ENCODE measurements around the gene SLC31A1.

The SLC31A1 gene

DNA sequence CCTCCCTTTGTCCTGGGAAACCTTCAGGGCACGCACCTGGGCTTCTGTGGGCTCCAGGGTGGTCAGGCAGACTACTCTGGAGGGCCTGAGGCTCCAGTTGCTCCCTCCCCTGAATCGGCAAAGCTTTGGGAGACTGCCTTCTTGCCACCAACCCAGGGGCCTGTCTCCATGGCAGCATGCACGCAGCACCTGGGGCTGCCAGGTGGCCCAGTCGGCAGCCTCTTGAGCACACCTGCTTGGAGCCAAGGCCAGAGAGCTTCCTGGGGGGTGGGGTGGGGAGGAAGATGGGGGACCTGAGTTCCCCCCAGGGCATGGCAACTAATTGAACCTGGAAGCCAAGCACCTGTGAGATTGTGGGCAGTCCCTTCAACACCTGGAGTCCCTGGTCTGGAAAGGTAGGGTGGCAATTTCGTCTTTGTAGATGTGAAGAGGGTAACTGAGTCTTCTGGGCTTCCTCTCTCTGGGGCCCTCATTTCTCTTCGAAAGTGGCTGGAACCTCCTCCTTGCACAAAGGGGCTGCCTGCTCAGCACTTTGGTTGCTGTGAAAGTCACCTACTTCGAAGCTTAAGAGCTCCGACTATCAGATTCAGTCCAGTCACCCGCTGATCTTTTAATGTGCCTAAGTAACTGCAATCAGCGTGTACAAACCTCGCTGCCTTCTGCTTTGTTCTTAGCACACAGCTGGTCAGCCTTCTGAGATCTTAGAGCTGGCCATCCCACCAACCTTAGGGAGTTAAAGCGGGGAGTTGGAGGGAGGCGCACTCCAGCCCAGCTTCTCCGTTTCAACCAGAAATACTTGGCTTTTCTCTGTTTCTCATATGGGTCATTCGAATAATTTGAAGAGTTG lies 77.8 kb downstream of the SLC31A1 start:
- H3K27me3 ChIP-seq (ENCODE audit: control insufficient read depth, low read length): peaks cover 12% of the 10 kb centered on the region
- H3K27ac ChIP-seq (ENCODE audit: low read depth, low read length): no peak overlapping the region
- no peak overlapping the region for H3K4me3 ChIP-seq (ENCODE audit: low read length)
- H3K9me2 ChIP-seq (replicated peaks; ENCODE audit: control insufficient read depth, low read length): no peaks in the 10 kb centered on the region
- H3F3A ChIP-seq (ENCODE audit: control insufficient read depth, insufficient read depth): 0 out of 2 replicates have a peak, but pooled peaks cover 3% of the 10 kb centered on the region
- H3K9me3 ChIP-seq (ENCODE audit: control insufficient read depth, insufficient read depth, low read length): no peaks in the 10 kb centered on the region
- H3K4me1 ChIP-seq (ENCODE audit: control insufficient read depth, low read length): no peaks in the 10 kb centered on the region
- H4K20me1 ChIP-seq (ENCODE audit: control insufficient read depth, insufficient read depth, low read depth, low read length): no peaks in the 10 kb centered on the region
- H3K79me2 ChIP-seq (ENCODE audit: control insufficient read depth, low read length): no peaks in the 10 kb centered on the region
- no peak overlapping the region for H3K4me2 ChIP-seq (ENCODE audit: low read length)
- TF ChIP-seq, protein P1, sequence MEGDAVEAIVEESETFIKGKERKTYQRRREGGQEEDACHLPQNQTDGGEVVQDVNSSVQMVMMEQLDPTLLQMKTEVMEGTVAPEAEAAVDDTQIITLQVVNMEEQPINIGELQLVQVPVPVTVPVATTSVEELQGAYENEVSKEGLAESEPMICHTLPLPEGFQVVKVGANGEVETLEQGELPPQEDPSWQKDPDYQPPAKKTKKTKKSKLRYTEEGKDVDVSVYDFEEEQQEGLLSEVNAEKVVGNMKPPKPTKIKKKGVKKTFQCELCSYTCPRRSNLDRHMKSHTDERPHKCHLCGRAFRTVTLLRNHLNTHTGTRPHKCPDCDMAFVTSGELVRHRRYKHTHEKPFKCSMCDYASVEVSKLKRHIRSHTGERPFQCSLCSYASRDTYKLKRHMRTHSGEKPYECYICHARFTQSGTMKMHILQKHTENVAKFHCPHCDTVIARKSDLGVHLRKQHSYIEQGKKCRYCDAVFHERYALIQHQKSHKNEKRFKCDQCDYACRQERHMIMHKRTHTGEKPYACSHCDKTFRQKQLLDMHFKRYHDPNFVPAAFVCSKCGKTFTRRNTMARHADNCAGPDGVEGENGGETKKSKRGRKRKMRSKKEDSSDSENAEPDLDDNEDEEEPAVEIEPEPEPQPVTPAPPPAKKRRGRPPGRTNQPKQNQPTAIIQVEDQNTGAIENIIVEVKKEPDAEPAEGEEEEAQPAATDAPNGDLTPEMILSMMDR (IDR thresholded peaks at IDR 0.05; ENCODE audit: low read depth, low read length, poor library complexity, severe bottlenecking): no peak
- no peak for TF ChIP-seq EZH2phosphoT487 (IDR thresholded peaks at IDR 0.05; ENCODE audit: borderline replicate concordance, low read length)
- H3K36me3 ChIP-seq (ENCODE audit: control insufficient read depth, low read length): peaks cover 2% of the 10 kb centered on the region

DNA sequence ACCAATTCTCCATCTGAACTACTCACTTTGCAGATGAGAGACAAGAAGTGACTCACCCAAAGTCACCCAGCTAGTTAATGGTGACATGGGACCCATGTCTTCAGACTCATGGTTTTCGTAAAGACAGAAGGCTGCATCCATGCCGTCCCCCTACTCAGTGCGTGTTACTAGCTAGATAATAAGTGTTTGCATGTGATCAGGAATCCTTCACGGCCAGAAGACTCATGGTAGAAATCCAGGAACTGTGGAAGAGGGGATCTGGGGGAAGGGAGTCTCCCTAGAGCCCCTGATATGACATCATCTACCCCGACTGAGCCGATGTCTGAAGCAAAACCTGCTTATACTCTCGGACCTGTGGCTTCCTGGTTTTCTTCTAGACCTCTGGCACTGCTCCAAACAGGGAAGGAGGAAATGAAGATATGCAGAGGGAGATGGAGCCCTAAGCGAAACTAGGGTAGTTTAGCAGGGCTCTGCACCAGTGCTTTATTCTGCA lies 78.5 kb downstream of the SLC31A1 start:
- no peak for TF ChIP-seq EZH2phosphoT487 (IDR thresholded peaks at IDR 0.05; ENCODE audit: borderline replicate concordance, low read length)
- TF ChIP-seq, protein P1 (IDR thresholded peaks at IDR 0.05; ENCODE audit: low read depth, low read length, poor library complexity, severe bottlenecking): no peak
- Histone ChIP-seq H3K9me3 (ENCODE audit: control insufficient read depth, insufficient read depth, low read length) (no peaks in the 10 kb centered on the region), H3K27ac (ENCODE audit: low read depth, low read length) (no peak overlapping the region)

DNA sequence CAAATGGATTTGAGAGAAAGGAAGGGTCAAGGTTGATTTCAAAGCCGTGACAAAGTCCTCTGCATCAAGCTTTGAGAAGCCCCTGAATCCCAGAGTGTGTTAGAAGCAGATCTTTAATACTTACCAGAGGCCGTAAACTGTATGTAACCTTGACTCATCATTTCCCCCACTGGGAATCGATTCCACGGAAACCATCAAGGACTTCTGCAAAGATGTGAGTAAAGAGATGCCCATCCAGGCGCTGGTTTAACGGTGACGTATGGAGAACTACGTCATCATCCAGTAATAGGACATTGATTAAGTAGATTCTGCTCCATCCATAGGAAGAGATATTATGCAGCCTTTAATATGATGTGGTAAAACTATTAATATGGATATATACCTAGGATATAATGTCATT lies 80.2 kb downstream of the SLC31A1 start:
- H3K79me2 ChIP-seq (ENCODE audit: control insufficient read depth, low read length): no peaks in the 10 kb centered on the region
- peaks cover 12% of the 10 kb centered on the region for H3K27me3 ChIP-seq (ENCODE audit: control insufficient read depth, low read length)
- H3K9me3 ChIP-seq (ENCODE audit: control insufficient read depth, insufficient read depth, low read length): no peaks in the 10 kb centered on the region
- no peaks in the 10 kb centered on the region for H4K20me1 ChIP-seq (ENCODE audit: control insufficient read depth, insufficient read depth, low read depth, low read length)
- no peak for TF ChIP-seq EZH2phosphoT487 (IDR thresholded peaks at IDR 0.05; ENCODE audit: borderline replicate concordance, low read length)
- TF ChIP-seq, protein P1 (IDR thresholded peaks at IDR 0.05; ENCODE audit: low read depth, low read length, poor library complexity, severe bottlenecking): no peak
- no peak overlapping the region for H3K4me2 ChIP-seq (ENCODE audit: low read length)
- no peaks in the 10 kb centered on the region for H3K4me1 ChIP-seq (ENCODE audit: control insufficient read depth, low read length)
- no peak overlapping the region for H3K4me3 ChIP-seq (ENCODE audit: low read length)
- H3K36me3 ChIP-seq (ENCODE audit: control insufficient read depth, low read length): no peaks in the 10 kb centered on the region
- no peaks in the 10 kb centered on the region for H3F3A ChIP-seq (ENCODE audit: control insufficient read depth, insufficient read depth)
- no peak overlapping the region for H3K27ac ChIP-seq (ENCODE audit: low read depth, low read length)
- H3K9me2 ChIP-seq (replicated peaks; ENCODE audit: control insufficient read depth, low read length): no peaks in the 10 kb centered on the region

More for the DNA sequence above, 78.5 kb downstream of the SLC31A1 start:
- Histone ChIP-seq H3F3A (ENCODE audit: control insufficient read depth, insufficient read depth) (0 out of 2 replicates have a peak, but pooled peaks cover 3% of the 10 kb centered on the region), H3K4me2 (ENCODE audit: low read length) (no peak overlapping the region), H4K20me1 (ENCODE audit: control insufficient read depth, insufficient read depth, low read depth, low read length) (no peaks in the 10 kb centered on the region), H3K36me3 (ENCODE audit: control insufficient read depth, low read length) (no peaks in the 10 kb centered on the region), H3K27me3 (ENCODE audit: control insufficient read depth, low read length) (peaks cover 12% of the 10 kb centered on the region), H3K4me1 (ENCODE audit: control insufficient read depth, low read length) (no peaks in the 10 kb centered on the region), H3K9me2 (replicated peaks; ENCODE audit: control insufficient read depth, low read length) (no peaks in the 10 kb centered on the region), H3K79me2 (ENCODE audit: control insufficient read depth, low read length) (no peaks in the 10 kb centered on the region), H3K4me3 (ENCODE audit: low read length) (no peak overlapping the region)

Measured in DOHH2 (cell line).